ENCODE results near the gene NRG2.

The NRG2 gene

GRCh38 chr5:140003519-140003918 lies 39.6 kb downstream of the NRG2 start:
- TF ChIP-seq CSDC2 (CRISPR knock-in tag; IDR thresholded peaks at IDR 0.05) (no peak), ZC3H10 (CRISPR knock-in tag; IDR thresholded peaks at IDR 0.05) (no peak), ISL1 (CRISPR knock-in tag; IDR thresholded peaks at IDR 0.05) (no peak), OSR1 (CRISPR knock-in tag; IDR thresholded peaks at IDR 0.05) (no peak), PPARA (CRISPR knock-in tag; IDR thresholded peaks at IDR 0.05; ENCODE audit: borderline replicate concordance) (no peak), SNAI2 (CRISPR knock-in tag; IDR thresholded peaks at IDR 0.05) (no peak), ZFP3 (CRISPR knock-in tag; IDR thresholded peaks at IDR 0.05) (no peak), ZNF565 (CRISPR knock-in tag; conservative IDR thresholded peaks at IDR 0.05; ENCODE audit: low read depth) (no peak), CREB5 (CRISPR knock-in tag; IDR thresholded peaks at IDR 0.05; ENCODE audit: low read depth) (no peak), PATZ1 (CRISPR knock-in tag; IDR thresholded peaks at IDR 0.05; ENCODE audit: borderline replicate concordance) (no peak), TOX (CRISPR knock-in tag; IDR thresholded peaks at IDR 0.05; ENCODE audit: borderline replicate concordance) (no peak), ESRRG (CRISPR knock-in tag; IDR thresholded peaks at IDR 0.05) (no peak), CSRNP3 (CRISPR knock-in tag; IDR thresholded peaks at IDR 0.05) (no peak), GLIS3 (CRISPR knock-in tag; IDR thresholded peaks at IDR 0.05) (no peak), TSHZ2 (CRISPR knock-in tag; IDR thresholded peaks at IDR 0.05) (no peak), ZNF8 (CRISPR knock-in tag; IDR thresholded peaks at IDR 0.05) (no peak)
- no peak for ATAC-seq

- TF ChIP-seq GLIS3 (CRISPR knock-in tag; IDR thresholded peaks at IDR 0.05) (no peak), ZNF565 (CRISPR knock-in tag; conservative IDR thresholded peaks at IDR 0.05; ENCODE audit: low read depth) (no peak), ISL1 (CRISPR knock-in tag; IDR thresholded peaks at IDR 0.05) (no peak), ESRRG (CRISPR knock-in tag; IDR thresholded peaks at IDR 0.05) (no peak), ZC3H10 (CRISPR knock-in tag; IDR thresholded peaks at IDR 0.05) (no peak), TSHZ2 (CRISPR knock-in tag; IDR thresholded peaks at IDR 0.05) (no peak), OSR1 (CRISPR knock-in tag; IDR thresholded peaks at IDR 0.05) (no peak), RARB (CRISPR knock-in tag; IDR thresholded peaks at IDR 0.05) (no peak), PPARA (CRISPR knock-in tag; IDR thresholded peaks at IDR 0.05; ENCODE audit: borderline replicate concordance) (no peak), CSDC2 (CRISPR knock-in tag; IDR thresholded peaks at IDR 0.05) (no peak), ARNTL (CRISPR knock-in tag; IDR thresholded peaks at IDR 0.05; ENCODE audit: borderline replicate concordance, low read depth) (no peak), ZNF70 (CRISPR knock-in tag; IDR thresholded peaks at IDR 0.05) (no peak), ZFP3 (CRISPR knock-in tag; IDR thresholded peaks at IDR 0.05) (no peak), ZNF8 (CRISPR knock-in tag; IDR thresholded peaks at IDR 0.05) (no peak)
- no peak for ATAC-seq
Measured at GRCh38 chr5:140000332-140000731, 42.8 kb downstream of the NRG2 start.

GRCh38 chr5:139998837-139999236 lies 44.3 kb downstream of the NRG2 start:
- TF ChIP-seq POU6F1 (CRISPR knock-in tag; IDR thresholded peaks at IDR 0.05; ENCODE audit: borderline replicate concordance, low read depth): no peak
- no peak for TF ChIP-seq ARNTL (CRISPR knock-in tag; IDR thresholded peaks at IDR 0.05; ENCODE audit: borderline replicate concordance, low read depth)
- TF ChIP-seq GLIS3 (CRISPR knock-in tag; IDR thresholded peaks at IDR 0.05): no peak
- TF ChIP-seq ZNF565 (CRISPR knock-in tag; conservative IDR thresholded peaks at IDR 0.05; ENCODE audit: low read depth): no peak
- no peak for TF ChIP-seq CREB5 (CRISPR knock-in tag; IDR thresholded peaks at IDR 0.05; ENCODE audit: low read depth)
- no peak for TF ChIP-seq PPARA (CRISPR knock-in tag; IDR thresholded peaks at IDR 0.05; ENCODE audit: borderline replicate concordance)
- no peak for TF ChIP-seq ZC3H10 (CRISPR knock-in tag; IDR thresholded peaks at IDR 0.05)
- TF ChIP-seq ZNF8 (CRISPR knock-in tag; IDR thresholded peaks at IDR 0.05): no peak
- TF ChIP-seq SNAI2 (CRISPR knock-in tag; IDR thresholded peaks at IDR 0.05): no peak
- no peak for TF ChIP-seq ZFP30 (CRISPR knock-in tag; IDR thresholded peaks at IDR 0.05)
- ATAC-seq: no peak
